Adipocyte (in vitro differentiated cells): ENCODE data around the gene TMOD4.
"Not testable (repeated sequence)": the region's sequence is repeated elsewhere in the genome, so short reads cannot be mapped to it uniquely, and the experiment has no call there.

Experiments
- DNase-seq: peaks from one replicate; pipeline ENCODE4 v3.0.0-alpha.2; 2015; ENCODE audit warnings: low read depth
- H3K27me3 ChIP-seq: replicated peaks from 2 replicates; pipeline ENCODE4 v1.7.0; 2013; ENCODE audit warnings: mild to moderate bottlenecking, low read length, moderate library complexity; ENCODE audit not compliant: control insufficient read depth, insufficient read depth
- H3K36me3 ChIP-seq: 2 replicates; pipeline ENCODE4 v1.7.0; 2013; ENCODE audit warnings: low read length, mild to moderate bottlenecking, moderate library complexity; ENCODE audit not compliant: control insufficient read depth, insufficient read depth, severe bottlenecking
- H3K4me1 ChIP-seq: 2 replicates; pipeline ENCODE4 v1.7.0; 2013; ENCODE audit warnings: mild to moderate bottlenecking, low read length, moderate library complexity; ENCODE audit not compliant: control insufficient read depth, insufficient read depth
- H3K4me3 ChIP-seq: 2 replicates; pipeline ENCODE4 v1.7.0; 2013; ENCODE audit warnings: mild to moderate bottlenecking, low read length, moderate library complexity
- H3K9ac ChIP-seq: 2 replicates; pipeline ENCODE4 v1.7.0; 2013; ENCODE audit warnings: mild to moderate bottlenecking, low read length, moderate library complexity
- H3K9me3 ChIP-seq: 2 replicates; pipeline ENCODE4 v1.7.0; 2013; ENCODE audit warnings: mild to moderate bottlenecking, low read length, moderate library complexity; ENCODE audit not compliant: control insufficient read depth

The TMOD4 gene

DNA sequence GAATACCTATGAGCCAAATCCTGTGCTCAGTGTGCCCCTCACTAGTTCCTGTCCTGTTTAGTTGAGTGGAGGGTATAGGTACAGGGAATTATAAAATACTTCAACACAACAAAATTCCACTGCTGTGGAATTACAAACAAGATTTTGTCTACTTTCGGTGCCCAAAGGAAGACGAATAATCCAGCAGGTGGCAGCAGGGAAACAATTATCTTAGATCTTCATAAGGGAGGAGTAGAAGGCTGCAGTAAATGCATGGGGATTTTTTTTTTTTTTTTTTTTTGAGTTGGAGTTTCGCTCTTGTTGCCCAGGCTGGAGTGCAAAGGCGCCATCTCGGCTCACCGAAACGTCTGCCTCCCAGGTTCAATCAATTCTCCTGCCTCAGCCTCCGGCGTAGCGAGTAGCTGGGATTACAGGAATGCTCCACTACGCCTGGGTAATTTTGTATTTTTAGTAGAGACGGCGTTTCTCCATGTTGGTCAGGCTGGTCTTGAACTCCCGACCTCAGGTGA is 20.6 kb upstream of the TMOD4 start:
- no peaks in the 10 kb centered on the region for H3K27me3 ChIP-seq
- H3K9ac ChIP-seq: peak overlapping the region; percentile 81
- H3K4me3 ChIP-seq: peak overlapping the region; percentile 74
- peaks cover 25% of the 10 kb centered on the region for H3K4me1 ChIP-seq
- peak; percentile 92 for DNase-seq
- no peaks in the 10 kb centered on the region for H3K36me3 ChIP-seq
- H3K9me3 ChIP-seq: no peaks in the 10 kb centered on the region

DNA sequence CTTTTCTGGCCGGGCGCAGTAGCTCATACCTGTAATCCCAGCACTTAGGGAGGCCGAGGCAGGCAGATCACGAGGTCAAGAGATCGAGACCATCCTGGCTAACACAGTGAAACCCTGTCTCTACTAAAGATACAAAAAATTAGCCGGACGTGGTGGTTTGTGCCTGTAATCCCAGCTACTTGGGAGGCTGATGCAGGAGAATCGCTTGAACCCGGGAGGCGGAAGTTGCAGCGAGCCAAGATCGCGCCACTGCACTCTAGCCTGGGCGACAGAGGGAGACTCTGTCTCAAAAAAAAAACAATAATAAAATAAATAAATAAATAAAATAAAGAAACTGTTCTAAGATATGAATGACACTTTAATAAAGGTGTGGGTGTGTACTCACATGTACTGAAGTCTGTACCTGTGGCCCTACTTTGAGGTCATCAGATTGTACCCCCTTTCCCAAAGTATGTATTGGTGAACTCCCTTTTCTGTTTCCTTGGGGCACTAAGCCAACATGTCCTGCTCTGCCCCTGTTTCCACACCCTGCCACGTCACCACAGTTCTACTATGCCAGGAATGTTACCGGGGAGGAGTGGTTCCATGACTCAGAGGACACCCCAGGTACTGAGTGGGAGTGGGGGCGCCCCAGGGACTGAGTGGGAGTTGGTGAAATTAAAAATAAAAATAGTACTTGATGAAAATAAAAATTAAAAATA is 19.3 kb upstream of the TMOD4 start:
- not testable (repeated sequence) for H3K27me3 ChIP-seq, H3K36me3 ChIP-seq, H3K9me3 ChIP-seq
- Histone ChIP-seq H3K9ac (peak overlapping the region; percentile 81), H3K4me1 (peaks cover 19% of the 10 kb centered on the region), H3K4me3 (peak overlapping the region; percentile 74)
- peak; percentile 75 for DNase-seq

DNA sequence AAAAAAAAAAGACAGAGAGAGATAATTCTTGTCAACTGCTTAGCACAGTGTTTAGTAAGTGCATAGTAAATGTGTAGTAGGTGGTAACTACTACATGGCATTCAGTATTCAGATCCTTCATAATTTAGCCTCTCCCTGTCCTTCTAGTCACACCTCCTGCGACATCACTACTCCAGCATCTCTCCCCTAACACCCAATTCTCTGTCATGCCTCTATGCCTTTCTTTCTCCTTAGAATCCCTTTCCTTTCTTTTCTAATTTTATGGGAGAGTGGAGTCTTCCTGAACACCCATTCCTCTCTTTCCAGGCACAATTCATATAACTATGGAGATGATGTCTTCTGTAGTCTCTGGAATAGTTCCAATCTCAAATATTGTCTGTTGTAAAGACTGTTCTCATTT is 18.1 kb upstream of the TMOD4 start:
- no peaks in the 10 kb centered on the region for H3K27me3 ChIP-seq
- H3K4me1 ChIP-seq: peaks cover 17% of the 10 kb centered on the region
- H3K9ac ChIP-seq: no peak overlapping the region
- no peak for DNase-seq
- no peak overlapping the region for H3K4me3 ChIP-seq
- H3K9me3 ChIP-seq: no peaks in the 10 kb centered on the region
- no peaks in the 10 kb centered on the region for H3K36me3 ChIP-seq

DNA sequence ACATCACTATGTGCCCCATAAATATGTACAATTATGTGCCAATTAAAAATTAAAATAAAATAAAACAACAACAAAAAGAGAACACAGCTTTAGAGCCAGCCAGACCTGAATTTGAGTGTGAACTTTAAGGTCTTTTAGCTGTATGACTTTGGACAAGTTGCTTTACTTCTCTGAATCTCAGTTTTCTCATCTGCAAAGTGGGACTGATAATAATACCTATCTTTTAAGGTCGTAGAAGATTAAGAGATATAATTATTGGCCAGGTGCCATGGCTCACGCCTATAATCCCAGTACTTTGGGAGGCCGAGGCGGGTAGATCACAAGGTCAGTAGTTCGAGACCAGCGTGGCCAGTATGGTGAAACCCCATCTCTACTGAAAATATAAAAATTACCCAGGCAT is 17.5 kb upstream of the TMOD4 start:
- Histone ChIP-seq H3K27me3 (no peaks in the 10 kb centered on the region), H3K9me3 (no peaks in the 10 kb centered on the region), H3K4me3 (no peak overlapping the region), H3K36me3 (no peaks in the 10 kb centered on the region), H3K9ac (no peak overlapping the region), H3K4me1 (peaks cover 22% of the 10 kb centered on the region)
- DNase-seq: no peak

DNA sequence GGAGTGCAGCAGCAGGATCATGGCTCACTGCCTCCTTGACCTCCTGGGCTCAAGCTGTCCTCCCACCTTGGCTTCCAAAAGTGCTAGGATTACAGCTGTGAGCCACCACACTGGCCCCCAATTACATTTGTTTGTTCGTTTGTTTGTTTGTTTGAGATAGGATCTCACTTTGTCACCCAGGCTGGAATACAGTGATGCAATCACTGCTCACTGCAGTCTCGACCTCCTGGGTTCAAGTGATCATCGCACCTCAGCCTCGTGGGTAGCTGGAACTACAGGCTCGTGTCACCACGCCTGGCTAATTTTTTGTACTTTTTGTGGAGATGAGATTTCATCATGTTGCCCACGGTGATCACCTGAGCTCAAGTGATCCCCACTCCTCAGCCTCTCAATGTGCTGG is 16.3 kb upstream of the TMOD4 start:
- Histone ChIP-seq H3K9ac (no peak overlapping the region), H3K9me3 (no peaks in the 10 kb centered on the region), H3K36me3 (no peaks in the 10 kb centered on the region), H3K27me3 (no peaks in the 10 kb centered on the region), H3K4me3 (no peak overlapping the region), H3K4me1 (peaks cover 27% of the 10 kb centered on the region)
- DNase-seq: no peak

GRCh38 chr1:151189637-151190445 is 14.1 kb upstream of the TMOD4 start, which contains the start of gene VPS72:
Gene VPS72, minus strand, starts transcription at chr1:151190197. Its CDS starts 76 bp downstream, at chr1:151190121.
- Histone ChIP-seq H3K9me3 (no peaks in the 10 kb centered on the region), H3K4me1 (peaks cover 25% of the 10 kb centered on the region), H3K9ac (peak within 1 kb of the TSS; percentile 92), H3K36me3 (peaks cover 10% of the 10 kb centered on the region), H3K4me3 (peak within 1 kb of the TSS; percentile 96), H3K27me3 (no peaks in the 10 kb centered on the region)
- DNase-seq: peak; percentile 96

- H3K9ac ChIP-seq: peak overlapping the region; percentile 92
- H3K36me3 ChIP-seq: peaks cover 22% of the 10 kb centered on the region
- peak overlapping the region; percentile 96 for H3K4me3 ChIP-seq
- not testable (repeated sequence) for H3K9me3 ChIP-seq, DNase-seq, H3K27me3 ChIP-seq
- H3K4me1 ChIP-seq: peaks cover 20% of the 10 kb centered on the region
Observed at GRCh38 chr1:151188667-151189066, 12.9 kb upstream of the TMOD4 start.

DNA sequence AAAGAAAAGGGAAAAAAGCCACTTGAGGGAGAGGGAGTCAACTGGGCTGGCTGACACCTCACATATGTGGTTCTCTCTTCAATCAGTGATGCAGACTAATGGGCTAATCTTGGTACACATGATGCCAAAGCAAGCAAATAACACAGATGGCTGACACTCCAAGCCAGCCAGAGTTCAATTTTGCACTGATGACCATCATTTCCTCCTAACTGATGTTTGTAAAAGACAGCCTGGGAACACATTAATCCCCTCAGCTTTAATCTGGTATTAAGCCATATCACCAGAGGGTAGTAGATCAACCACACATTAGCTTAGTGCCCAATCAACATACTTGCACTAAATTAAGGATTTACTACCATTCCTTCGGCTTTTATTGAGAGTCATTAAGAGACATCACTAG is 11.4 kb upstream of the TMOD4 start:
- H3K9ac ChIP-seq: no peak overlapping the region
- H3K36me3 ChIP-seq: peaks cover 34% of the 10 kb centered on the region
- H3K4me3 ChIP-seq: no peak overlapping the region

GRCh38 chr1:151184211-151184610 is 8.4 kb upstream of the TMOD4 start:
- Histone ChIP-seq H3K27me3 (no peaks in the 10 kb centered on the region), H3K4me1 (peaks cover 20% of the 10 kb centered on the region), H3K36me3 (peaks cover 60% of the 10 kb centered on the region), H3K9ac (no peak overlapping the region), H3K4me3 (no peak overlapping the region), H3K9me3 (no peaks in the 10 kb centered on the region)
- no peak for DNase-seq

More for the DNA sequence above, 11.4 kb upstream of the TMOD4 start:
- H3K27me3 ChIP-seq: no peaks in the 10 kb centered on the region
- no peak for DNase-seq
- no peaks in the 10 kb centered on the region for H3K9me3 ChIP-seq
- peaks cover 20% of the 10 kb centered on the region for H3K4me1 ChIP-seq

- Histone ChIP-seq H3K4me3 (no peak overlapping the region), H3K36me3 (peaks cover 70% of the 10 kb centered on the region), H3K9ac (no peak overlapping the region), H3K27me3 (no peaks in the 10 kb centered on the region), H3K4me1 (peaks cover 13% of the 10 kb centered on the region), H3K9me3 (no peaks in the 10 kb centered on the region)
- no peak for DNase-seq
Observed at GRCh38 chr1:151176514-151177045, 799 bp upstream of the TMOD4 start.

DNA sequence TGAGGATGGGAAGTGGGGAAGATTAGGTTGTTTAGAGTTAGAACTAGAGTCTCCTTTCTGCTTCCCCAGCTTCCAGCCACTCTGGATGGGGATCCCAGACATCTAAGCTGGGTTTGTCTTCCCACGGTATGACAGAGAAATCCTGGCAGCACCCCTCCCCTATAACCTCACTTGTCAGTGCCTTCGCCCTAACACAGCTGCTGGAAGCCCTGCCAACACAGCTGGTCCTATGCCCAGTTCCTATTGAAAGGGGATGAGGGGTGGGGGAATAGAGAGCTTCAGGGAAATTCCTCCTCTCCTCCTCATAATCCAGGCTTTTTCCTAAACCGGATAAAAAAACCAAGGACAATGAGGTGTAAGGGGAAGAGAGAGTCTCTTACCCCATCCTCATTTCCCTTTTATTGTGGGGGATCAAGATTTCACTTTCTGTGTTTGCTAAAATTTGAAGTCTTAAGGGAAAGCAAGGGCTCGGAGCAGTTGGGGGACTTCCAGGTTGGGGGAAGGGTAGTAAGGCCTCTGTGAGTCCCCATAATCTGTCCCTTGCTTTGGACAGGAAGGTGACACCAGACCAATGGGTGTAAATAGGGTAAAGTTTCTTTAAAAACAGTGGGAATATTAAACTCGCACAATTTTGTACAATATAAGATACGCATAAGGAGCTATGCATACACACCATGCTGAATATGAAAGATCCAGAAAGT is 590 bp downstream of the TMOD4 start:
- no peaks in the 10 kb centered on the region for H3K27me3 ChIP-seq
- DNase-seq: no peak
- H3K36me3 ChIP-seq: peaks cover 68% of the 10 kb centered on the region
- H3K9me3 ChIP-seq: no peaks in the 10 kb centered on the region
- peak overlapping the region; percentile 25 for H3K9ac ChIP-seq
- peaks cover 13% of the 10 kb centered on the region for H3K4me1 ChIP-seq
- H3K4me3 ChIP-seq: no peak overlapping the region
